Adrenal gland (tissue), 5 donors: ENCODE results near the gene ZNF174.

Experiments
- CTCF ChIP-seq, 6 experiments: fragments of 450-650 bp in 4 of 6; fragments of 200-600 bp in 2 of 6; sonication (generic) in 1 of 6; IDR thresholded peaks; 1 replicate in 5 of 6; 2 replicates in 1 of 6; pipeline versions ENCODE4 v1.5.1 to v1.8.0; 2016 to 2021; ENCODE audit warnings: antibody characterized with exemption in 6 of 6, mild to moderate bottlenecking in 2 of 6, moderate library complexity in 1 of 6
- POLR2A ChIP-seq, 2 donors: fragments of 450-650 bp; IDR thresholded peaks; one replicate each; pipeline ENCODE4 v1.6.1; 2017; ENCODE audit warnings: antibody characterized with exemption in 2 of 2, mild to moderate bottlenecking in 2 of 2, moderate library complexity in 1 of 2
- donor health status: DM: no; HTN: no; CAD: no.

GRCh38 chr16:3389663-3390338, 11.2 kb upstream of the ZNF174 start:
- no peak for TF ChIP-seq POLR2A (IDR thresholded peaks at IDR 0.05)
- TF ChIP-seq CTCF (IDR thresholded peaks at IDR 0.05), result no peak
